ENCODE data around the gene DSN1. TPM values are rescaled to one million over a fixed set of nuclear protein-coding genes. Genes with fewer than 3 reads are reported as not detected.

The DSN1 gene
- 10 to 100 TPM; 31.8 to 34.8 TPM for total RNA-seq

GRCh38 chr20:36773597-36774390 is at the start of gene DSN1:
TSS of gene DSN1 (minus strand) at chr20:36773763. CDS start at chr20:36771458, 2,305 bp downstream.
- Mint-ChIP-seq H3K4me1 (peaks cover 5% of the 10 kb centered on the region), H3K27me3 (no peaks in the 10 kb centered on the region), H3K27ac (peak within 1 kb of the TSS; percentile 96), H3K9me3 (no peaks in the 10 kb centered on the region), H3K4me3 (peak within 1 kb of the TSS; percentile 85), H3K36me3 (ENCODE audit: low read depth) (peaks cover 30% of the 10 kb centered on the region)
- peak; percentile 93 for ATAC-seq (replicated peaks)

- Mint-ChIP-seq H3K36me3 (ENCODE audit: low read depth) (no peaks in the 10 kb centered on the region), H3K4me1 (no peaks in the 10 kb centered on the region), H3K4me3 (no peak overlapping the region), H3K9me3 (no peaks in the 10 kb centered on the region), H3K27me3 (no peaks in the 10 kb centered on the region), H3K27ac (no peak overlapping the region)
- ATAC-seq (replicated peaks): no peak
Observed at GRCh38 chr20:36823121-36823520, 49.6 kb upstream of the DSN1 start.

- H3K4me1 Mint-ChIP-seq: no peaks in the 10 kb centered on the region
- no peaks in the 10 kb centered on the region for H3K27me3 Mint-ChIP-seq
- no peaks in the 10 kb centered on the region for H3K9me3 Mint-ChIP-seq
- no peak for ATAC-seq (replicated peaks)
- no peaks in the 10 kb centered on the region for H3K36me3 Mint-ChIP-seq (ENCODE audit: low read depth)
- no peak overlapping the region for H3K4me3 Mint-ChIP-seq
- no peak overlapping the region for H3K27ac Mint-ChIP-seq
Observed at GRCh38 chr20:36821964-36822437, 48.4 kb upstream of the DSN1 start.

GRCh38 chr20:36820928-36821327 is 47.4 kb upstream of the DSN1 start:
- H3K9me3 Mint-ChIP-seq: no peaks in the 10 kb centered on the region
- no peaks in the 10 kb centered on the region for H3K36me3 Mint-ChIP-seq (ENCODE audit: low read depth)
- H3K4me1 Mint-ChIP-seq: no peaks in the 10 kb centered on the region
- H3K27ac Mint-ChIP-seq: no peak overlapping the region
- H3K27me3 Mint-ChIP-seq: no peaks in the 10 kb centered on the region
- H3K4me3 Mint-ChIP-seq: no peak overlapping the region
- no peak for ATAC-seq (replicated peaks)

- no peak overlapping the region for H3K27ac Mint-ChIP-seq
- H3K9me3 Mint-ChIP-seq: no peaks in the 10 kb centered on the region
- no peaks in the 10 kb centered on the region for H3K27me3 Mint-ChIP-seq
- ATAC-seq (replicated peaks): no peak
- no peaks in the 10 kb centered on the region for H3K36me3 Mint-ChIP-seq (ENCODE audit: low read depth)
- no peak overlapping the region for H3K4me3 Mint-ChIP-seq
- no peaks in the 10 kb centered on the region for H3K4me1 Mint-ChIP-seq
Observed at GRCh38 chr20:36820073-36820472, 46.5 kb upstream of the DSN1 start.

GRCh38 chr20:36819659-36820058 is 46.1 kb upstream of the DSN1 start:
- Mint-ChIP-seq H3K27ac (no peak overlapping the region), H3K36me3 (ENCODE audit: low read depth) (no peaks in the 10 kb centered on the region), H3K4me3 (no peak overlapping the region), H3K27me3 (no peaks in the 10 kb centered on the region), H3K9me3 (no peaks in the 10 kb centered on the region), H3K4me1 (no peaks in the 10 kb centered on the region)
- no peak for ATAC-seq (replicated peaks)

- H3K36me3 Mint-ChIP-seq (ENCODE audit: low read depth): no peaks in the 10 kb centered on the region
- ATAC-seq (replicated peaks): no peak
- H3K27me3 Mint-ChIP-seq: no peaks in the 10 kb centered on the region
- H3K4me1 Mint-ChIP-seq: no peaks in the 10 kb centered on the region
- H3K27ac Mint-ChIP-seq: no peak overlapping the region
- no peaks in the 10 kb centered on the region for H3K9me3 Mint-ChIP-seq
- H3K4me3 Mint-ChIP-seq: no peak overlapping the region
Observed at GRCh38 chr20:36818861-36819260, 45.3 kb upstream of the DSN1 start.

- no peaks in the 10 kb centered on the region for H3K27me3 Mint-ChIP-seq
- H3K27ac Mint-ChIP-seq: no peak overlapping the region
- no peak for ATAC-seq (replicated peaks)
- H3K36me3 Mint-ChIP-seq (ENCODE audit: low read depth): no peaks in the 10 kb centered on the region
- H3K9me3 Mint-ChIP-seq: no peaks in the 10 kb centered on the region
- H3K4me1 Mint-ChIP-seq: no peaks in the 10 kb centered on the region
- no peak overlapping the region for H3K4me3 Mint-ChIP-seq
Observed at GRCh38 chr20:36818185-36818584, 44.6 kb upstream of the DSN1 start.

- Mint-ChIP-seq H3K27me3 (no peaks in the 10 kb centered on the region), H3K4me3 (no peak overlapping the region), H3K27ac (no peak overlapping the region), H3K36me3 (ENCODE audit: low read depth) (no peaks in the 10 kb centered on the region), H3K9me3 (no peaks in the 10 kb centered on the region), H3K4me1 (no peaks in the 10 kb centered on the region)
- ATAC-seq (replicated peaks): no peak
Observed at GRCh38 chr20:36817496-36817895, 43.9 kb upstream of the DSN1 start.

GRCh38 chr20:36815454-36816091 is 42.0 kb upstream of the DSN1 start:
- Mint-ChIP-seq H3K27me3 (no peaks in the 10 kb centered on the region), H3K4me1 (no peaks in the 10 kb centered on the region), H3K36me3 (ENCODE audit: low read depth) (no peaks in the 10 kb centered on the region), H3K9me3 (no peaks in the 10 kb centered on the region), H3K4me3 (no peak overlapping the region), H3K27ac (no peak overlapping the region)
- no peak for ATAC-seq (replicated peaks)

GRCh38 chr20:36812594-36813463 is 39.3 kb upstream of the DSN1 start:
- H3K27ac Mint-ChIP-seq: no peak overlapping the region
- H3K36me3 Mint-ChIP-seq (ENCODE audit: low read depth): no peaks in the 10 kb centered on the region
- no peak for ATAC-seq (replicated peaks)
- H3K9me3 Mint-ChIP-seq: no peaks in the 10 kb centered on the region
- no peaks in the 10 kb centered on the region for H3K27me3 Mint-ChIP-seq
- peaks cover 4% of the 10 kb centered on the region for H3K4me1 Mint-ChIP-seq
- H3K4me3 Mint-ChIP-seq: no peak overlapping the region

GRCh38 chr20:36808317-36809257 is 35.0 kb upstream of the DSN1 start:
- Mint-ChIP-seq H3K4me3 (no peak overlapping the region), H3K4me1 (peaks cover 4% of the 10 kb centered on the region), H3K9me3 (no peaks in the 10 kb centered on the region), H3K36me3 (ENCODE audit: low read depth) (no peaks in the 10 kb centered on the region), H3K27me3 (no peaks in the 10 kb centered on the region), H3K27ac (no peak overlapping the region)
- ATAC-seq (replicated peaks): peak; percentile 82

GRCh38 chr20:36806049-36806448 is 32.5 kb upstream of the DSN1 start:
- H3K27me3 Mint-ChIP-seq: no peaks in the 10 kb centered on the region
- no peaks in the 10 kb centered on the region for H3K36me3 Mint-ChIP-seq (ENCODE audit: low read depth)

GRCh38 chr20:36805396-36805795 is 31.8 kb upstream of the DSN1 start:
- Mint-ChIP-seq H3K4me1 (peaks cover 4% of the 10 kb centered on the region), H3K9me3 (no peaks in the 10 kb centered on the region), H3K27ac (no peak overlapping the region), H3K36me3 (ENCODE audit: low read depth) (no peaks in the 10 kb centered on the region), H3K4me3 (no peak overlapping the region), H3K27me3 (no peaks in the 10 kb centered on the region)
- no peak for ATAC-seq (replicated peaks)

More at GRCh38 chr20:36806049-36806448, 32.5 kb upstream of the DSN1 start:
- Mint-ChIP-seq H3K27ac (no peak overlapping the region), H3K4me3 (no peak overlapping the region), H3K9me3 (no peaks in the 10 kb centered on the region), H3K4me1 (peaks cover 4% of the 10 kb centered on the region)
- no peak for ATAC-seq (replicated peaks)

Data from activated T-helper 17 cell treated with anti-CD3 and anti-CD28 coated beads, Interleukin-2, amount 50 U/mL, for 72 hours (primary cell).